Measurements from ENCODE around the gene LRP1B. TPM values are rescaled to one million over a fixed set of nuclear protein-coding genes. Genes with fewer than 3 reads are reported as not detected.

The LRP1B gene
- total and polyA plus RNA-seq, 2 of the 8 experiments (the other 6 are each of a cell fraction or from before 2014, with no cell fraction given) = 0.03 TPM; not detected in 1

GRCh38 chr2:141599721-141600120, 531.1 kb downstream of the LRP1B start:
- Histone ChIP-seq H3K56ac (replicated peaks; ENCODE audit: insufficient read length, low read depth, low read length) (no peak overlapping the region), H2BK5ac (ENCODE audit: low read depth, low read length) (no peak overlapping the region), H3K18ac (ENCODE audit: extremely low read depth, low read length) (no peak overlapping the region), H3K4me2 (ENCODE audit: insufficient read depth in 1 of 2, low read depth in 2 of 2, low read length in 2 of 2) (no peak overlapping the region), H3K4ac (replicated peaks; ENCODE audit: insufficient read length, low read depth, low read length) (no peak overlapping the region), H2BK120ac (replicated peaks; ENCODE audit: low read depth, low read length) (no peak overlapping the region), H3K36me3 (ENCODE audit: control insufficient read depth in 2 of 4, insufficient read depth in 4 of 4, low read length in 3 of 4) (no peaks in the 10 kb centered on the region), H4K20me1 (replicated peaks in 1 of 2; ENCODE audit: control insufficient read depth in 1 of 2, insufficient read depth in 2 of 2, low read length in 2 of 2) (no peaks in the 10 kb centered on the region), H2BK12ac (ENCODE audit: low read depth, low read length) (no peak overlapping the region), H3K4me3 (ENCODE audit: extremely low read depth in 1 of 4, insufficient read depth in 2 of 4, low read depth in 3 of 4, low read length in 4 of 4) (no peak overlapping the region), H3K23ac (ENCODE audit: insufficient read length) (no peak overlapping the region), H4K91ac (replicated peaks; ENCODE audit: insufficient read length, low read length) (no peak overlapping the region), H3K27ac (ENCODE audit: low read depth, low read length) (no peak overlapping the region), H3K79me2 (ENCODE audit: control insufficient read depth in 1 of 2, insufficient read depth in 2 of 2, low read length in 2 of 2) (no peaks in the 10 kb centered on the region), H2BK20ac (ENCODE audit: low read length) (no peak overlapping the region), H3K4me1 (replicated peaks in 1 of 4; ENCODE audit: control insufficient read depth in 3 of 4, insufficient read depth in 4 of 4, low read length in 3 of 4) (no peaks in the 10 kb centered on the region; a peak in 2 of 7 replicates), H2AK5ac (ENCODE audit: low read depth, low read length) (no peak overlapping the region), H4K8ac (ENCODE audit: extremely low read depth, insufficient read depth, low read length) (no peak overlapping the region), H3K9ac (replicated peaks in 1 of 4; ENCODE audit: extremely low read depth in 1 of 4, low read depth in 3 of 4, low read length in 3 of 4) (no peak overlapping the region), H4K5ac (ENCODE audit: insufficient read length, low read depth, low read length) (no peak overlapping the region), H3K79me1 (ENCODE audit: low read depth, low read length) (no peaks in the 10 kb centered on the region), H3K14ac (ENCODE audit: insufficient read length) (no peak overlapping the region), H2BK15ac (ENCODE audit: low read length) (no peak overlapping the region), H3K27me3 (replicated peaks in 1 of 4; ENCODE audit: control insufficient read depth in 3 of 4, extremely low read depth in 1 of 4, insufficient read depth in 3 of 4, low read length in 3 of 4) (no peaks in the 10 kb centered on the region), H3K23me2 (ENCODE audit: low read depth, low read length) (no peaks in the 10 kb centered on the region), H3K9me3 (ENCODE audit: insufficient read depth in 2 of 2, low read depth in 1 of 2, low read length in 1 of 2) (no peaks in the 10 kb centered on the region), H2AFZ (ENCODE audit: low read length) (no peak overlapping the region)
- ChIA-PET CTCF (ENCODE audit: partially characterized antibody) (no interaction called here), POLR2A (ENCODE audit: partially characterized antibody) (no interaction called here)
- DNase-seq (ENCODE audit: low read depth in 1 of 2, low spot score in 2 of 2) (no peak), FAIRE-seq (no peak)
- 92 to 100% methylated on average over 1 to 4 of the region's 4 CpGs for WGBS, 2 experiments (ENCODE audit: extremely low coverage in 1 of 2, insufficient coverage in 1 of 2, insufficient read length in 1 of 2, insufficient replicate concordance in 2 of 2, low coverage in 1 of 2, low lambda C conversion rate in 2 of 2, missing lambda C conversion rate in 1 of 2)
- no peak for TF ChIP-seq CBX8 (IDR thresholded peaks at IDR 0.05; ENCODE audit: borderline replicate concordance, low read depth, low read length)
- TF ChIP-seq HDAC2 (IDR thresholded peaks at IDR 0.05; ENCODE audit: borderline replicate concordance in 1 of 2, low read depth in 2 of 2, low read length in 2 of 2) = no peak
- TF ChIP-seq CTBP2 (IDR thresholded peaks at IDR 0.05; ENCODE audit: borderline replicate concordance, insufficient read depth, insufficient read length, low read length) = no peak
- no peak for TF ChIP-seq TCF12 (IDR thresholded peaks at IDR 0.05; ENCODE audit: low read depth, low read length)
- no peak for TF ChIP-seq JUN (IDR thresholded peaks at IDR 0.05; ENCODE audit: low read depth, low read length)
- no peak for TF ChIP-seq CHD2 (IDR thresholded peaks at IDR 0.05; ENCODE audit: low read length)
- TF ChIP-seq GABPA (IDR thresholded peaks at IDR 0.05; ENCODE audit: borderline replicate concordance, insufficient read depth, low read length) = no peak
- no peak for TF ChIP-seq NANOG (IDR thresholded peaks at IDR 0.05; ENCODE audit: insufficient read depth, low read depth, low read length, poor library complexity, severe bottlenecking)
- no peak for TF ChIP-seq RNF2 (IDR thresholded peaks at IDR 0.05; ENCODE audit: borderline replicate concordance, low read depth, low read length, missing control alignments, poor library complexity, severe bottlenecking)
- TF ChIP-seq SUZ12 (IDR thresholded peaks at IDR 0.05; ENCODE audit: low read length) = no peak
- TF ChIP-seq NRF1 (IDR thresholded peaks at IDR 0.05; ENCODE audit: low read depth, low read length) = no peak
- no peak for TF ChIP-seq FOSL1 (IDR thresholded peaks at IDR 0.05; ENCODE audit: insufficient read depth, low read depth, low read length)
- no peak for TF ChIP-seq KDM5A (IDR thresholded peaks at IDR 0.05; ENCODE audit: low read length)
- no peak for TF ChIP-seq SP4 (IDR thresholded peaks at IDR 0.05; ENCODE audit: low read length)

All from H1 (cell line).